Endothelial cell of umbilical vein (primary cell): Measurements from ENCODE around the gene MC4R. TPM values are rescaled to one million over a fixed set of nuclear protein-coding genes. Genes with fewer than 3 reads are reported as not detected.

Experiments
- BruUV-seq: library from RNA; stranded (reverse); fragments of 400-500 nt; replicated peaks from 2 replicates; lab custom pipeline; 2021; lab: Mats Ljungman, UMichigan
- CTCF ChIA-PET: fragments of 300-600, 350-600 bp; sonication (Branson Sonifier 250); formaldehyde crosslinking; loops from one replicate; lab custom pipeline; 2021; ENCODE audit warnings: antibody characterized with exemption, inconsistent platforms; lab: Charles Lee
- POLR2A ChIA-PET: fragments of 300-600, 350-600 bp; sonication (Branson Sonifier 250); formaldehyde crosslinking; loops from one replicate; lab custom pipeline; 2021; ENCODE audit warnings: antibody characterized with exemption, inconsistent platforms; lab: Charles Lee
- DNase-seq: peaks from one replicate; pipeline ENCODE4 v3.0.0-alpha.2; 2011; ENCODE audit warnings: low read depth, low spot score
- FAIRE-seq: peaks from 2 replicates; lab custom pipeline; 2011; peaks lifted over from hg19 to GRCh38; lab: Jason Lieb, UNC
- H2AFZ ChIP-seq: 2 replicates; pipeline ENCODE4 v1.6.0; 2012; ENCODE audit warnings: low read depth, low read length, control low read depth, inconsistent platforms
- H3K27ac ChIP-seq: 2 replicates; pipeline ENCODE4 v1.5.1; 2011; ENCODE audit warnings: low read depth, mild to moderate bottlenecking, control low read depth, low read length, moderate library complexity; ENCODE audit not compliant: insufficient read depth
- H3K27me3 ChIP-seq, 2 experiments: 2 replicates each; pipeline versions ENCODE4 v1.6.0 to v1.6.1; 2011; ENCODE audit warnings: low read length in 2 of 2, mixed read lengths in 1 of 2; ENCODE audit not compliant: control insufficient read depth in 2 of 2, insufficient read depth in 2 of 2
- H3K36me3 ChIP-seq, 2 experiments: 2 replicates in 1 of 2; 3 replicates in 1 of 2; pipeline ENCODE4 v1.5.1; 2011; ENCODE audit warnings: low read length in 2 of 2, mild to moderate bottlenecking in 1 of 2, moderate library complexity in 1 of 2; ENCODE audit not compliant: control insufficient read depth in 2 of 2, insufficient read depth in 2 of 2; ENCODE audit errors: extremely low read depth in 1 of 2
- H3K4me1 ChIP-seq: 3 replicates; pipeline ENCODE4 v1.5.1; 2011; ENCODE audit warnings: mild to moderate bottlenecking, low read length; ENCODE audit not compliant: control insufficient read depth, insufficient read depth; ENCODE audit errors: extremely low read depth
- H3K4me2 ChIP-seq: 2 replicates; pipeline ENCODE4 v1.6.1; 2011; ENCODE audit warnings: low read length, control low read depth, mixed read lengths; ENCODE audit not compliant: insufficient read depth
- H3K4me3 ChIP-seq, 3 experiments: fragments of 200-600 bp in 1 of 3; sonication (generic), shearing (Covaris generic) in 1 of 3; replicated peaks in 1 of 3; 2 replicates each; pipeline ENCODE4 v1.5.1; 2011 to 2016; ENCODE audit warnings: control low read depth in 3 of 3, low read length in 3 of 3, mild to moderate bottlenecking in 2 of 3, inconsistent platforms in 1 of 3, low read depth in 1 of 3, moderate library complexity in 1 of 3; ENCODE audit not compliant: insufficient read depth in 1 of 3
- H3K79me2 ChIP-seq: 2 replicates; pipeline ENCODE4 v1.6.0; 2012; ENCODE audit warnings: low read length, inconsistent platforms; ENCODE audit not compliant: control insufficient read depth, insufficient read depth
- H3K9ac ChIP-seq: replicated peaks from 2 replicates; pipeline ENCODE3; 2011; ENCODE audit warnings: low read length, control low read depth; ENCODE audit not compliant: insufficient read depth; ENCODE audit errors: extremely low read depth
- H3K9me1 ChIP-seq: replicated peaks from 3 replicates; pipeline ENCODE4 v1.6.0; 2011; ENCODE audit warnings: mild to moderate bottlenecking, low read length; ENCODE audit not compliant: control insufficient read depth, insufficient read depth; ENCODE audit errors: extremely low read depth
- H3K9me3 ChIP-seq: replicated peaks from 2 replicates; pipeline ENCODE4 v1.5.1; 2012; ENCODE audit warnings: low read length, inconsistent platforms; ENCODE audit not compliant: control insufficient read depth, insufficient read depth
- H4K20me1 ChIP-seq: replicated peaks from 2 replicates; pipeline ENCODE3; 2011; ENCODE audit warnings: mild to moderate bottlenecking, low read length; ENCODE audit not compliant: control insufficient read depth, insufficient read depth; ENCODE audit errors: extremely low read depth
- CTCF ChIP-seq, 2 donors: IDR thresholded peaks; 1 replicate in 1 of 2; 2 replicates in 1 of 2; pipeline ENCODE4 v1.5.1; 2011; ENCODE audit warnings: low read length in 2 of 2, mild to moderate bottlenecking in 2 of 2, moderate library complexity in 2 of 2, control low read depth in 1 of 2, inconsistent platforms in 1 of 2, low read depth in 1 of 2; ENCODE audit not compliant: insufficient read depth in 1 of 2; ENCODE audit errors: extremely low read depth in 1 of 2
- EZH2 ChIP-seq: IDR thresholded peaks from 2 replicates; pipeline ENCODE4 v1.6.1; 2012; ENCODE audit warnings: borderline replicate concordance, low read depth, mild to moderate bottlenecking, moderate library complexity, low read length, inconsistent platforms; ENCODE audit not compliant: severe bottlenecking
- FOS ChIP-seq: IDR thresholded peaks from 2 replicates; pipeline ENCODE4 v1.6.1; 2011; ENCODE audit warnings: mild to moderate bottlenecking, low read length, moderate library complexity, borderline replicate concordance; ENCODE audit not compliant: insufficient read depth
- GATA2 ChIP-seq: IDR thresholded peaks from 2 replicates; pipeline ENCODE4 v1.7.0; 2011; ENCODE audit warnings: low read depth, mild to moderate bottlenecking, moderate library complexity, mixed read lengths, low read length; ENCODE audit not compliant: insufficient read length, insufficient read depth
- JUN ChIP-seq: IDR thresholded peaks from 2 replicates; pipeline ENCODE4 v1.6.1; 2011; ENCODE audit warnings: borderline replicate concordance, low read depth; ENCODE audit not compliant: insufficient read length, insufficient read depth
- MAX ChIP-seq: IDR thresholded peaks from 2 replicates; pipeline ENCODE4 v1.6.1; 2011; ENCODE audit not compliant: insufficient read depth, insufficient read length
- MYC ChIP-seq: IDR thresholded peaks from one replicate; pipeline ENCODE4 v1.6.1; 2011; ENCODE audit warnings: mild to moderate bottlenecking, low read depth, low read length
- POLR2A ChIP-seq: IDR thresholded peaks from 2 replicates; pipeline ENCODE4 v1.6.1; 2012; ENCODE audit warnings: low read depth, mild to moderate bottlenecking, control low read depth, low read length
- POLR2AphosphoS5 ChIP-seq: IDR thresholded peaks from 2 replicates; pipeline ENCODE4 v1.6.1; 2012; ENCODE audit warnings: low read depth, mild to moderate bottlenecking, control low read depth, low read length, moderate library complexity; ENCODE audit not compliant: insufficient read depth
- dilution Hi-C: fragments of 300-500 bp; cut with MboI; formaldehyde crosslinking; loops from one replicate; pipeline ENCODE4 v1.15.0; 2019; ENCODE audit warnings: low sequenced_read_pairs; ENCODE audit not compliant: extremely low pct_ligation_motif_present
- intact Hi-C: fragments of 100-400 bp; cut with micrococcal nuclease; formaldehyde crosslinking; loops from one replicate; pipeline ENCODE4 v1.10.0; 2022
- polyA plus RNA-seq, 4 experiments: library from polyadenylated mRNA; depleted of rRNA in 3 of 4; stranded (reverse) in 3 of 4; unstranded in 1 of 4; fragments of >200 nt; gene quantifications; 2 replicates each; pipeline versions ENCODE4 v1.2.1 to v1.2.3, GENCODE V29; 2011 to 2012; ENCODE audit warnings: missing spikeins in 1 of 4
- total RNA-seq: library from RNA; stranded (reverse); gene quantifications from 2 replicates; pipeline ENCODE4 v1.2.3, GENCODE V29; 2021

The MC4R gene
- total and polyA plus RNA-seq, 2 donors (not counting 3 experiments of a cell fraction or from before 2014, with no cell fraction given), result not detected

GRCh38 chr18:60413944-60414547 is 41.5 kb upstream of the MC4R start:
- no peaks in the 10 kb centered on the region for H4K20me1 ChIP-seq
- intact Hi-C loops (no loop called here), dilution Hi-C loops (no loop called here)
- H3K9ac ChIP-seq, result no peak overlapping the region
- H3K27ac ChIP-seq, result no peak overlapping the region
- H3K27me3 ChIP-seq, result no peaks in the 10 kb centered on the region
- H3K36me3 ChIP-seq, result no peaks in the 10 kb centered on the region
- ChIA-PET POLR2A (no interaction called here), CTCF (interaction anchor here (1.2 to 1.9 kb wide), 2 partner anchors 418 to 425 kb away, joined by 4 read pairs; no protein-coding TSS in a partner anchor)
- no peak overlapping the region for H3K4me2 ChIP-seq
- no peak overlapping the region for H3K4me3 ChIP-seq
- no peaks in the 10 kb centered on the region for H3K9me1 ChIP-seq
- FAIRE-seq (no peak), DNase-seq (no peak)
- no peaks in the 10 kb centered on the region for H3K79me2 ChIP-seq
- BruUV-seq, result no TSS peak
- H3K9me3 ChIP-seq, result no peaks in the 10 kb centered on the region
- TF ChIP-seq JUN, result no peak
- TF ChIP-seq POLR2A, result no peak
- TF ChIP-seq POLR2AphosphoS5, result no peak
- TF ChIP-seq MAX, result no peak
- no peak for TF ChIP-seq MYC
- no peak for TF ChIP-seq EZH2
- no peak for TF ChIP-seq GATA2
- TF ChIP-seq CTCF (IDR thresholded peaks at IDR 0.05; ENCODE audit: extremely low read depth in 1 of 2, insufficient read depth in 1 of 2, low read depth in 1 of 2, low read length in 2 of 2), result no peak
- no peak for TF ChIP-seq FOS
- H2AFZ ChIP-seq, result no peak overlapping the region
- H3K4me1 ChIP-seq, result no peaks in the 10 kb centered on the region
